HTR-8/SVneo (cell line): ENCODE data around the gene IGFLR1.

ENCODE experiments used
- DNase-seq: peaks from one replicate; pipeline ENCODE4 v3.0.0; 2011; ENCODE audit warnings: low spot score, mixed read lengths; ENCODE audit not compliant: insufficient read length
- FAIRE-seq: peaks from 2 replicates; lab custom pipeline; 2011; peaks lifted over from hg19 to GRCh38; lab: Jason Lieb, UNC

IGFLR1 gene

DNA sequence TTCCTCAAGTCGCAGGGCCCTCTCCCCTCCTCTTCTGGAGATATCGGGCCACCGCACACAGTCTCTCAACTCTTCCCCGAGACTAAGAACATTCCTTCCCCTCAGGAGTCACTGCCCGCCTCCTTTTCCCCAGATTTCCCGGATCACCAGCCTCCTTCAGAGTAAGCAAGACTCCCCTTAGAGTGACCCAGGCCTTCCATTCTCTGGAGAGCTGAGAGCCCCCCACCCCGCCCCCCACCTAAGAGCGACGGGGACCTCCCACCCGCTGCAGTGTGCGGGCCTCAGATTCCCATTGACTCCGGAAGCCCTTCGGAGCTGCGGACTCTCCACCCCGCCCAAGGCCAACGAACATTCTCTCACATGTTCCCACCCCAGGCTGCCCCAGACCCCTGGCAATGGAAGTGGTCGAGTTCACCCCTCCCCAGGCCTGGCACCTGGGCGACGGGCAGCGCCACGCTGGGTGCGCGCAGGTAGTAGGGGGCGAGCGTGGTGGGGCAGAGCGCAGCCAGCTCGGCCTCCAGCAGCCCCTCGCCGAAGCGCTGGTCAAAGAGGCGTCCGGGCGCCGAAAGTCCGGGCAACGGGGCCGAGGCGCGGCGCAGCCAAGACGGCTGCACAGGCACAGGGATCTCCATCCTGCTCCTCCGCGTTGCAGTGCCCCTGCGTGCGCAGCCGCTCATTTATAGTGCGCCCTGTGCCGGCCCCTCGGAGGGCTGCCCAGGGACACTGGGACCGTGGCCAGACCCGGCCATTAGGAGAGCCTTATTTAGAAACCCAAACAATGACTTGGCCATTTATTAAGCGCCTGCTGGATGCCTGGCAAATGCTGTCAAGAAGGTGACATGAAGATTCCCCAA, 14.4 kb upstream of the IGFLR1 start, which contains the start of gene HSPB6:
Gene HSPB6, minus strand, starts transcription at position 653 of the 854 bp plus-strand sequence. Its CDS starts 21 bp downstream, at position 632.
- no peak for FAIRE-seq
- no peak for DNase-seq

DNA sequence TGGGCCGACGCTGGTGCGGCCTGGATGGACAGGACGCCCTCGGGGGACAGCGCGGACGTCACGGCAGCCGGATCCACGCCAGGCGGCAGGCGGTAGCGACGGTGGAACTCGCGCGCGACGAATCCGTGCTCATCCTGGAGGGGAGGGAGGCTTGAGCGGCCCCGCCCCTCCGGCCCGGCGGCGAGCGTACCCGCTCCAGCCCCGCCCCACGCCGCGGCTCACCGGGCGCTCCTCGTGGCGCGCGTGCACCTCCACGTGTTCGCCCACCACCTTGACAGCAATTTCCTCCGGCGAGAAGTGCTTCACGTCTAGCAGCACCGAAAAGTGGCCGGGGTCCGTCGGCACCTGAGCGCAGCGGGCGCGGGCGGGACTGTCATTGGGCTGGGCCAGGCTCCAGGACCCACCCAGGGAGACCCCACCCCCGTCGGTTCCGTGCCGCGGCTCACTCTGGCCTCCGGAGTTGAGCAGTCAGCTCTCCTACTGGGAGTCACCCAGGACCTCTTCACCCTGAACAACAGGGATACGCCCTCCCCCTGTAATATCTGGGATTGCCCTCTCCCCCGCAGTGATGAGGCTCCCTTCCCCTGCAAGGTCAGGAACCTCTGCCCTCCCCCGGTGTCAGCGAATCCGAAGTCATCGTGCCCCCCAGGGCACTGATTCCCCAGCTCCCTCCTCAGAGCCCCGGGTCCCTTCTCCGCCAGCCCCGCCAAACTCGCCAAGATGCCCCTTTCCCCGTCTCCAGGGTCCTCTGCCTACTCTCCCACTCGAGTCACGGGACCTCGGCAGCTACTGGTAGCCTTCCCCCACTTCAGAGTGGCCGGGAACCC, 13.5 kb upstream of the IGFLR1 start:
- DNase-seq (no peak), FAIRE-seq (no peak)

DNA sequence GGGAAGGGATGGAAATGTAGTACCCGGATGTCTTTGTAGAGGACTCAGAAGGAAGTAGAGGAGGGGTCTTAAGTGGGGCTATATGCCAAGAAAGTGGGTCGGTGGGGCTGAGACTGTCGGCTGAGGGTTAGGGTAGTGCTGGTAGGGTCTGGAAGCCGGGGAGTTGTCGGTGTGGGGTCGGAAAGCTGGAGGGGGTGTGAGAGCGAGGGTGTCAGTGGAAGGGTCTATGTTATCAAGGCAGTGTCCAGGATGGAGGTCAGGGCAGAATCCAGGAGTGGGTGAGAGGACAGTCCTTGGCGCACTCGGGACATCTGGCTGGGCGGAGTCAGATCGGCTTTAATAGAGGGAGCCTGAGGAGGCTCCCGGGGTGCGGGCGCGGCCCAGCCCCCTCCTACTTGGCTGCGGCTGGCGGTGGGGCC, 12.9 kb upstream of the IGFLR1 start:
- DNase-seq: no peak
- no peak for FAIRE-seq

DNA sequence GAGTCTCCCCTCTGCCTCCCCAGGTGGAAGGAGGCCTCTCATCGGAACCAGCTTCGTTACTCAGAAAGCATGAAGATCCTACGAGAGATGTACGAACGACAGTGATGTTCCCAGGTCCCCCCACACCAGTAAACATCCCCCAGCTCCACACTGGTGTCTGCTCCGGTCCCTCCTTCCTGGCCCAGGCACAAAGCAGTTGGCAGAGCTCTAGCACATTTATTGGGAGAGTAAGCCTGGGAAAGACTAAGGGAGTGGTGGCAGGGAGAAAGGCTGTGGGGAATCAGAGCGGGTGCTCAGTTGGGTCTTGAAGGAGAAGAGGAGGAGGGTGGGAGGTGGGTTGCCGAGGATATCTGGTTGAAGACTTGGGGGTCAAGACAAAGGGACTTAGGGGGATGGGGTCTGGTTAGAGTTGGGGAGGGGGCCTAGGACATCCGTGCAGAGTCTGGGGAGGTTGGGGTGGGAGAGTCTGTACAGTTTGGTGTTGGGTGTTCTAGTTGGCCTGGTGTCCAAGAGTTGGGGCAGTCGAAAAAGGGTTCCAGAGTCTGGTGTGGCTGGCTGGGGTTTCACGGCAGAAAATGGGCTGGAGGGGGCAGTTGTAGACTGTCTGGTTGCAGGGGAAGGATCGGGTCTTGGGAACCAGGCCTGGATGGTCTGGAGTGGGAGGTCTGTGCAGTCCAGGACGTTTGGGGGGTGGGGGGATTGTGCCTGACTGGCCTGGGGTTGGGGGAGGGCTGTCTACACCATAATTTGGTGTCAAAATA, 12.3 kb upstream of the IGFLR1 start:
- DNase-seq: no peak
- FAIRE-seq: no peak

DNA sequence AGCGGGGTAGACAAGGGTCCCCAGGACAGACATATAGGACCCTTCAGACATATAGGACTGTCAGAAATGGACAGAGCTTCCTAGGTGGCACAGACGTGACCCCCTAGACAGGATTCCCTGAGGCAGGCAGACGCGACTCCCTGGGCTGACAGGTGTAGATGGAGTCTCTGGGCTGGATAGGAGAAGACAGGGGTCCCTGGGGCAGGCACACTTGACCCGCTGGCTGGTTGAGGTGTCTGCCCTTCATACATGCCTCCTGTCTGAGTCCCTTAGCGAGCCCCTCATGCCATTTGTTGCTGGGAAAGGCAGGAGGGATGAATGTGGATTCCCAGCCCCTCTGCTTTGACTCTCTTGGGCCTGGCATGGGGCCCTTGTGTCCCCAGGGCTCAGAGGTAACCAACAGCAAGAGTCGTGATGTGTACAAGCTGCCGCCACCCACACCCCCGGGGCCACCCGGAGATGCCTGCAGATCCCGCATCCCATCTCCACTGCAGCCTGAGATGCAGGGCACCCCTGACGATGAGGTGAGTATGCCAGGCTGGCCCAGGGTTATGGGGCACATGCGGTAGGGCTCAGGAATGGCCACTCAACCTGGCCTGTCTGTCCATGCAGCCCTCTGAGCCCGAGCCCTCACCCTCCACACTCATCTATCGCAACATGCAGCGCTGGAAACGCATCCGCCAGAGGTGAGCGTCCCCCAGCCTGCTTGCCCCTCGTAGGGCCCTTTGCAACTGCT, 11.6 kb upstream of the IGFLR1 start:
- DNase-seq (no peak), FAIRE-seq (no peak)

DNA sequence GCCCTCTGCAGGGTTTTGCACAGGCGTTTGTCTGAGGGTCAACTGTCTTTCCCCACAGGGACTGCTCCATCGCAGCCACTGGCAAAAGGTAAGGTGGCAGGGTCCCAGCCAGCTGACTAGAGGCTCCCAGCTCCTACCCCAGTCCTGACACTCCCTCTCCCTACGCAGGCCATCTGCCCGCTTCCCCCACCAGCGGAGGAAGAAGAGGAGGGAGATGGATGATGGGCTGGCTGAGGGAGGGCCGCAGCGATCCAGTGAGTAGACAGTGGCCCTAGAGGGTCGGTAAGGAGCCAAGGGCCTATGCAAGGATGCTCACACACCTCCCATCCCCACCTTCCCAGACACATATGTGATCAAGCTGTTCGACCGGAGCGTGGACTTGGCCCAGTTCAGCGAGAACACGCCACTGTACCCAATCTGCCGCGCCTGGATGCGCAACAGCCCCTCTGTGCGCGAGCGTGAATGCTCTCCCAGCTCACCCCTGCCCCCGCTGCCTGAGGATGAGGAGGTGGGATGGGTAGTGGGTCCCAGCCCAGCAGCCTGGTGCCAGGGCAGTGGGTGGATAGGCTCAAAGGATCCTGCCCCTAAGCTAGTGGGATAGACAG, 10.6 kb upstream of the IGFLR1 start:
- FAIRE-seq: no peak
- DNase-seq: no peak

DNA sequence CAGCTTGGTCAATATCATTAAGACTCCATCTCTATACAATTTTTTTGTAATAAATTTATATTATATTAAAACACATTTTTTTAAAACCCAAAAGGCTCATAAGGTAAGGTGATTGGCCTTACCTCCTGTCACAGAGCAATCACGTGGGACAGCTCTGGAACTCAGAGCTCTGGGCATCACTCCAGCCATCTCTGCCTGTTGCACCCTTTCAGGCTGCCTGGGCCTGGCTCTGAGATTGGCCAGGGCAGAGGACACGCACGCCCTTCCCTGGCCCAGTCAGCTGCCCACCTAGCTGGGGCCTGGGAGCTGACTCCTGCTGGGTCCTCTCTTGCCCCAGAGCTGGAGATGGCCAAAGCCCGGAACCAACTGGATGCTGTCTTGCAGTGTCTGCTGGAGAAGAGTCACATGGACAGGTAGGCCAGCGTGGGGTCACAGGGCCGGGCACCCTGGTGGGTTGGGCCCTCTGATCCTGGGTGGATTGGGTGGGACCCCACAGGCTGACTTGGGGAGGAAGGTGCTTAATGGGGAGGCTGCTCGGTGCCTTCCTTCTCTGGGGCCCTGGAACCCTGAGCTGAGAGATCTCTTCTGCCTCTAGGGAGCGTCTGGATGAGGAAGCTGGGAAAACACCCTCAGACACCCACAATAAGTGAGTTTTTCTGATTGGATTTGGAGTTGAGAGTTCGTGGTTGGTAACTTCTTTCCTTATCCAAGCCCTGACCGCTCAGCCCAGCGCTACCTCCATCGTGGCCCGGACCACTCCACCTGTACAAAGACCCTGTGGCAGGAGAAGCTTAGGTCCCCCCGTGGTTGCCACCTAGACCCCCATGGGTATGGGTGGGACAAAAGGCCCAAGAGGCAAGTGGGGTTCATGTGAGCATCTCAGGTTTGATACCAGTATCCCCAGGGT, 9.8 kb upstream of the IGFLR1 start:
- DNase-seq (no peak), FAIRE-seq (no peak)

DNA sequence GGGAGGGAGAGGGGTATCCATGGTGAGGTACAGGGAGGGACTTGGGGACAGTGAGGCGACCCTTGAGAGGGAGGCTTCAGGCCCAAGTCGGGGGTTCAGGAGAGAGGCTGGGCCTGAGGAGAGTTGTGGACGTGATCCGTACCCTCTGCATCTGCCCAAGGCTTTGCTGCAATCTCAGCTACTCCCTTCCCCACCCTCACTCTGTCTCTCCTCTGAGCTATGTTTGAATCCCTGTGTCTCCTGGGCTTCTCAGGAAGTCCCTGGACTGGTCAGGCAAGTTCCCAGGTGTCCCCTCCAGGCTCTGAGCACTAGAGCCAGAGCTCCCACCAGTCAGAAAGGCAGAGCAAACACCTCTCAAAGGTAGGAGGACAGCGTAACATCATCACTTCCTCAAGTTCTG, 7.9 kb upstream of the IGFLR1 start:
- DNase-seq (no peak), FAIRE-seq (no peak)

DNA sequence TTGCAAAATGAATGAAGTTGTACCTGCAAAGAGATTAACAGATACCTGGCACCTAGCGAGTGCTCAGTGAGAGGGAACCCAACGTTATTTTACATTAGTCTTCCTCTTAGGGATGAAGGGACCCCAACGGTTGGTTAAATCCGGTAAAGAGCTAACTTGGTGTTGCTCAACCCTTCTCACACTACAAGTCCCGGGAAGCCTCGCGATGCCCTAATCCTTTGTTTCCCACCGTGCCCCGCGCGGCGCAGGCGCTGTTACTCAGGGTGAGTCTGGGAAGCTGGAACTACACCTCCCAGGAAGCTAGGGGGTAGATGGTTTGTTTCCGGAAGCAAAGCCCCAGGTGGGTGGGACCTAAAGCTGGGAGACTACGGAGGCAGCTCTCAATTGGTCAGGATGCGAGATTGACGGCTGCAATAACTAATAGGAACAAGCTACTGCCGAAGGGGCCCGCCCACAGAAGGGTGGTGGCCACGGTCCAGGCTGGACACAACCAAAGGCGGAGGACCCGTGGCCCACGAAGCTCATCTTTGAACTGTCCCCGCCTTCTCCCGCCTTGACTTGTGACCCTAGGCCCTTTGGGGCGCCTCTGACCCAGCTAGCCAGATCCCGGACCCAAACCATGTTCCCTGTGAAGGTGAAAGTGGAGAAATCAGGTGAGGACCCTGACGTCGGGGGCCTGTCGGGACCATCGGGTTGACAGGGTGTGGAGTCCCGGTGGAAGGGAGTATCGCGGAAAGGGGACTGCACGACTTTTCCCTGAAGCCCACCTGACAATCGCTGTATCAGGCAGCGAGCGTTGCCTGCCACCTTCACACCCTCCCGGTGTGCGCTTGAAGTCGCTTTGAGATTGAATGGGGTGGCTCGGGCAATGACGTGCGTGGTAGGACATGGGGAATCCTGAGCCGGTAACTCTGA, 6.1 kb upstream of the IGFLR1 start, which contains the start of gene LIN37:
Gene LIN37, plus strand, starts transcription at position 471 of the 915 bp plus-strand sequence. Its CDS starts 149 bp downstream, at position 620.
- DNase-seq (peak; percentile 99), FAIRE-seq (peak; percentile 58)

DNA sequence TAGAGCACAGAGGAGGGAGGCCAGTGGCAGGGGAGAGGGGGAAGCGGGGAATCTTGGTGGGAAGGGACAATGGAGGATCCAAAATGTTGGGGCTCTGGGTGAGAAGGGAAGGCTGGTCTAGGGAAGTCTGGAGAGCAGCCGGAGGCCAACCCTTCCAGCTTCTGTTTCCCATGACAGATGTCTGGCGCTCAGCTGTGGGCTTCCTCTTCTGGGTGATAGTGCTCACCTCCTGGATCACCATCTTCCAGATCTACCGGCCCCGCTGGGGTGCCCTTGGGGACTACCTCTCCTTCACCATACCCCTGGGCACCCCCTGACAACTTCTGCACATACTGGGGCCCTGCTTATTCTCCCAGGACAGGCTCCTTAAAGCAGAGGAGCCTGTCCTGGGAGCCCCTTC, 4.3 kb upstream of the IGFLR1 start:
- FAIRE-seq: no peak
- no peak for DNase-seq

DNA sequence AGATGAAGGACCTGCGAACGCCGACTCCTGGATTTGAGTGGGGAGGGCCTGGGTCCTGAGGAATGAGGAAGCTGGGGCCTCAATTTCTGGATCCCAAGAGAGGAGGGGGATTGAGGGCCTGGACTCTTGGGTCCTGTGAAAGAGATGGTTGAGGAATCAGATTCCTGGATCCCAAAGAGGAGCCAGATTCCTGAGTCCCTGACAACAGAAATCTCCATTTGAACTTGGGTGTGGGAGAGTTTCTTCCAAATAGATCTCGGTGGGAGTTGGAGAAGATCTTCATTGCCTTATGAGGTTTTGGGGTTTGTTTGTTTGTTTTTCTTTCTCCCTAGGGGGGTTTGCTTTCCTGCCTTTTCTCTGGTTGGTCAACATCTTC, 3.8 kb upstream of the IGFLR1 start:
- FAIRE-seq (no peak), DNase-seq (no peak)

DNA sequence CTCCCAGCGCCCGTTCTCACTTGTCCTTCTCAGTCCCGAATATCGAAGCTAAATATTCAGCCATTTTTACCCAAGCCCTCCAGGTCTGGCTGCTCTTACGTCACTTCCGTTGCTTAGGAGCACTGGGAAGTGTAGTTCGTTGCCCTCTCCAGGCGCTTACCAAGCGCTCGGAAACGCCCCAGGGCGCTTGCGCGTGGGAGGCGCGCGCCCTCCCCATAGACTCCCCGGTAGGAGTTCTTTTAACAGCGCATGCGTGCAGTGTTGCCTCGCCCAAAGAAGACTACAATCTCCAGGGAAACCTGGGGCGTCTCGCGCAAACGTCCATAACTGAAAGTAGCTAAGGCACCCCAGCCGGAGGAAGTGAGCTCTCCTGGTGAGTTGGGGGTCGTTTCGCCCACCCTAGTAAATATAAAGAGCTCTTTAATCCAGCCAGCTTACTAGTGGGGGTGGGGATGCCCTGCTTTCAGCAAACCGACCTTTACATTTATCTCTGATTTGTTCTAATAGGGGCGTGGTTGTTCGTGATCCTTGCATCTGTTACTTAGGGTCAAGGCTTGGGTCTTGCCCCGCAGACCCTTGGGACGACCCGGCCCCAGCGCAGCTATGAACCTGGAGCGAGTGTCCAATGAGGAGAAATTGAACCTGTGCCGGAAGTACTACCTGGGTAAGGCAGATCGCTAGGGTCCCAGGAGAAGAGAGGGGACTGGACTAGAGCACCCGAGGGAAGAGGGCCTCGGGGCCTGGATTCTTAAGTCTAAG, 3.3 kb upstream of the IGFLR1 start, which contains the start of the genes PSENEN and U2AF1L4:
Gene PSENEN, plus strand, starts transcription at position 324 of the 759 bp plus-strand sequence. Its CDS starts 280 bp downstream, at position 604.
Gene U2AF1L4, minus strand, starts transcription at position 91 of the 759 bp plus-strand sequence. Its CDS starts 27 bp downstream, at position 64.
- no peak for FAIRE-seq
- DNase-seq: peak; percentile 96

DNA sequence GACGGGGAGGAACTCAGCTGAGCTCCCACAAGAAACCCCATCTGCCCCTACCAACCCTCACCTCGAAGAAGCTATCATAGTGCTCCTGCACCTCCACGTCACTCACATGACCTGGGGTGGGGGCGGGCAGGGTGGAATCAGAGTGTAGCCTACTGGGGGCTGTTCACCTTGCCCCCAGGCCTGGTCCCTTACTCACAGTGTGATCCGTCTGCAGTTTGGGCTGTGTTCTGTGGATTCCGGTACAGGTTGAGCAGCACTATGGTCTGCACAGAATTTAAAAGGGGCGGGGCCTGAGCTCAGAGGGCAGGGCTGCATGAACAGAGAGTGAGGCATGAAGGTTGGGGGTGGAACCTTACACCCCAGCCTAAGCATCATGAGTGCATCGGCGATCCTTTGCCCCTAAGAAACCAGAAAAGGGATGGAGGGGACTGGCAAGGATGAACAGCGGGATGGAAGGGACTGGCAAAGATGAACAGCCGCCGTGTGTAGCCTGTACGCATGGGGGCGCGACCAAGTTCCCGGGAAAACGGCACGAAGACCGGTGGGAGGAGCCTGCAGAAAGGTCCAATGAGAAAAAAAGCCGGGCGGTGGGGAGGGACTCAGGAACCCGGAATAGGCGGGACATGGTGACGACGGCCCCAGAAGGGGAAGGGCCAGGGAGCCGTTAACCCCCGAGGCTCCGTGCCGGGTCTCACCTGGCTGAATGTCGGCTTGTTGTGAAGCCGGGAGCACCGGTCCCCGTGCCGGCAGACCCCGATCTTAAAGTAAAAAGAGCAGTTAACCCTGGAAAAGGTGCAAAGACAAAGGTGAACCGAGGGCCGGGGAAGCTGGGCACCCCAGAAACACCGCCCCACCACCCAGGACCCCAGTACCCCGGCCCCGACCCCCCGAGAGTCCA, 2.4 kb upstream of the IGFLR1 start:
- FAIRE-seq: no peak
- DNase-seq: peak; percentile 84

DNA sequence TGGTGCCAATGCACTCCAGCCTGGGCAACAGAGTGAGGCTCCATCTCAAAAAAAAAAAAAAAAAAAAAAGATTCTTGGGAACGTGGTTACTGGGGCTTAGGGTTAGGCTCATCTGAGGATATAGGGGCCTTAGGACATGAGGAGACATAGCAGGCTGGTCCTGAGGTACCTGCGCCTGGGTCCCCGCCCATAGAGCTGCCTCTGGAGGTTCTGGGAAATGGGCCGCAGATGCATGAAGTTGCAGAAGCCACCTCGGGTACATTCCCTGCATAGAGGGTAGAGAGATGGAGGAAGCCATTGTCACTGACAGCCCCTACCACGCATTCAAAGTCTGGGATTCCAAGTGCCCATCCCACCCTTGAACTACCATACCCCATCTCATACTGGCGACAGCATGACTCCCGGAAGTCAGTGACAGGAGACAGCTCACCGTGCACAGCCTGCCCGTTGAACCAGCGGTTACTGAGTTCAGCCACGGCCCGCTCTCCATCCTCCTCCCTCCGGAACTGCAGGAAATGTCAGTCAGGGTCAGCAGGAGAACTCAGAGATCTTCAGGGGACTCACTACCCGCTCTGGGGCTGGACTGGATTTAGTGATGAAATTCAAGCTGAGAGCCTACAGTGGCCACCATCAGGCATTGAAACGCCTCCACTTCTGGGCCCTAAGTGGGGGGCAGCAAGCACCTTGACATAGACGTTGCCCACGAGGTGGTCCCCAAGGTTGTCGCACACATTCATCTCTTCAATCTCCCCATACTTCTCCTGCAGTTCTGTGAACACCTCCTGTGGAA, 1.6 kb upstream of the IGFLR1 start:
- DNase-seq (no peak), FAIRE-seq (no peak)

DNA sequence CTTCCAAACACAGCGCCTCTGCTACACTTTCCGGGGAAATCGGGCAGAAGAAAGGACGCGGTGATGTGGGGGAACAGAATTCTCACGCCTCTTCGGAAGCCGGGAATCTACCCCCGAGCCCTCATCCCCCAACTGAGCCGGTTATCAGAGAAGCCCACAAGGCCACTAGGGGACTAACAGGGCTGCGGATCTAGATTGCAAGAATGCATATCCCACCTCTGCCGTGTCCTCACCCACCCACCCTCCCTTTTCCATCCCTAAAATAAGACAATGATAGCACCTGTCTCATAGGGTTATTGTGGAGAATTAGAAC, 1.1 kb downstream of the IGFLR1 start:
- no peak for FAIRE-seq

More for the DNA sequence above, 1.1 kb downstream of the IGFLR1 start:
- DNase-seq: no peak
